ENCODE data around the gene PITPNB.

DNA sequence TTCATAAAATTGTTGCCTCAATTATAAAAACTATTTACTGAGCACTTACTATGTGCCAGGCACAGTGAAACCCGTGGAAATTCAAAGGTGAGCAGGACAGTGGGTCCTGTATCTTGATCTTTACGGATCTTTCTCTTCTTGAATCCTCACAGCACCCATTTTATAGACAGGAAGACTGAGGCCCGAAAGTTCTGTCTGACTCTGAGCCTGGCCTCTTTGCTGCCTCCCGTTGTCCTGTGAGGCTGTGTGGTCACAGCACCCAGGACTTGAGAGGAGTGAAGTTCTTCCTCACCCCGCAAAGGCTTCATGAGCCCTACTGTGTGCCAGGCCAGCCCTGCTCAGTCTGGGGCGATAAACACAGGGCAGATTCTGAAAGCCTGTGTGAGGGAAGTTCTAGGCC lies 104.1 kb downstream of the PITPNB start:
- TF ChIP-seq, protein P1, sequence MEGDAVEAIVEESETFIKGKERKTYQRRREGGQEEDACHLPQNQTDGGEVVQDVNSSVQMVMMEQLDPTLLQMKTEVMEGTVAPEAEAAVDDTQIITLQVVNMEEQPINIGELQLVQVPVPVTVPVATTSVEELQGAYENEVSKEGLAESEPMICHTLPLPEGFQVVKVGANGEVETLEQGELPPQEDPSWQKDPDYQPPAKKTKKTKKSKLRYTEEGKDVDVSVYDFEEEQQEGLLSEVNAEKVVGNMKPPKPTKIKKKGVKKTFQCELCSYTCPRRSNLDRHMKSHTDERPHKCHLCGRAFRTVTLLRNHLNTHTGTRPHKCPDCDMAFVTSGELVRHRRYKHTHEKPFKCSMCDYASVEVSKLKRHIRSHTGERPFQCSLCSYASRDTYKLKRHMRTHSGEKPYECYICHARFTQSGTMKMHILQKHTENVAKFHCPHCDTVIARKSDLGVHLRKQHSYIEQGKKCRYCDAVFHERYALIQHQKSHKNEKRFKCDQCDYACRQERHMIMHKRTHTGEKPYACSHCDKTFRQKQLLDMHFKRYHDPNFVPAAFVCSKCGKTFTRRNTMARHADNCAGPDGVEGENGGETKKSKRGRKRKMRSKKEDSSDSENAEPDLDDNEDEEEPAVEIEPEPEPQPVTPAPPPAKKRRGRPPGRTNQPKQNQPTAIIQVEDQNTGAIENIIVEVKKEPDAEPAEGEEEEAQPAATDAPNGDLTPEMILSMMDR (conservative IDR thresholded peaks at IDR 0.05; ENCODE audit: low read depth, low read length): no peak
- TF ChIP-seq EZH2 (IDR thresholded peaks at IDR 0.05; ENCODE audit: borderline replicate concordance, low read depth, low read length, poor library complexity, severe bottlenecking): no peak
